GM19438 (cell line): ENCODE data around the gene RPS18.
"Not testable (repeated sequence)": the region's sequence is repeated elsewhere in the genome, so short reads cannot be mapped to it uniquely, and the experiment has no call there.

Experiments used
- ATAC-seq: cut with Tn5 transposase; IDR thresholded peaks from one replicate; pipeline ENCODE4 v1.9.1; 2021; ENCODE audit warnings: low read depth; ENCODE audit not compliant: unreplicated experiment

The RPS18 gene

GRCh38 chr6:33272275-33273128 lies 627 bp downstream of the RPS18 start:
- ATAC-seq = no peak

GRCh38 chr6:33273129-33273923 lies 1.5 kb downstream of the RPS18 start:
- ATAC-seq = no peak

GRCh38 chr6:33273924-33274902 lies 2.3 kb downstream of the RPS18 start:
- ATAC-seq = no peak

GRCh38 chr6:33275795-33276580 lies 4.1 kb downstream of the RPS18 start:
- ATAC-seq = not testable (repeated sequence)

GRCh38 chr6:33276581-33276863 lies 4.6 kb downstream of the RPS18 start:
- ATAC-seq = no peak

- ATAC-seq = peak; percentile 52
Observed at GRCh38 chr6:33276864-33277662, 5.2 kb downstream of the RPS18 start, which contains the start of gene B3GALT4. TSS of gene B3GALT4 (plus strand) at chr6:33277123. CDS start at chr6:33277420, 297 bp downstream.

- peak; percentile 28 for ATAC-seq
Observed at GRCh38 chr6:33277663-33278391, 6.0 kb downstream of the RPS18 start.

- no peak for ATAC-seq
Observed at GRCh38 chr6:33278392-33278741, 6.5 kb downstream of the RPS18 start.

GRCh38 chr6:33278810-33279209 lies 6.9 kb downstream of the RPS18 start:
- no peak for ATAC-seq

GRCh38 chr6:33279257-33279695 lies 7.4 kb downstream of the RPS18 start:
- no peak for ATAC-seq

GRCh38 chr6:33279971-33280511 lies 8.2 kb downstream of the RPS18 start:
- ATAC-seq = no peak

GRCh38 chr6:33280539-33280938 lies 8.7 kb downstream of the RPS18 start:
- no peak for ATAC-seq

GRCh38 chr6:33285214-33285613 lies 13.3 kb downstream of the RPS18 start:
- not testable (repeated sequence) for ATAC-seq

GRCh38 chr6:33286946-33287914 lies 15.4 kb downstream of the RPS18 start:
- no peak for ATAC-seq

- ATAC-seq = no peak
Observed at GRCh38 chr6:33288141-33288920, 16.5 kb downstream of the RPS18 start.
